ENCODE measurements around the gene HERC2. TPM values are rescaled to one million over a fixed set of nuclear protein-coding genes. Genes with fewer than 3 reads are reported as not detected.
A peak's percentile ranks its signal among the peaks of the same experiment; 100 is the strongest.

The HERC2 gene
- total RNA-seq, 1 experiment from 2014 or later = 69.2 TPM

- no peak overlapping the region for H3T11ph ChIP-seq (ENCODE audit: low read length)
- H3K79me1 ChIP-seq (ENCODE audit: insufficient read depth, low read depth, low read length, poor library complexity, severe bottlenecking) = no peaks in the 10 kb centered on the region
- H2AK5ac ChIP-seq (ENCODE audit: insufficient read length, low read length) = no peak overlapping the region
- H3K27me3 Mint-ChIP-seq (ENCODE audit: low read depth) = no peaks in the 10 kb centered on the region
- H3K79me2 ChIP-seq (ENCODE audit: insufficient read depth, low read length) = no peaks in the 10 kb centered on the region
- peaks cover 8 to 13% of the 10 kb centered on the region in 2 experiments for H3K4me1 Mint-ChIP-seq
- H3K9me3 Mint-ChIP-seq = no peaks in the 10 kb centered on the region; a peak in 1 of 5 replicates
- H3K9ac ChIP-seq (ENCODE audit: extremely low read depth, insufficient read length, low read length) = no peak overlapping the region
- no peaks in the 10 kb centered on the region for H3K23me2 ChIP-seq (ENCODE audit: insufficient read length, low read depth, low read length, poor library complexity, severe bottlenecking)
- no peak for TF ChIP-seq CTCF (conservative IDR thresholded peaks at IDR 0.05)
- no peak overlapping the region for H2AFZ ChIP-seq (ENCODE audit: low read length)
- no peak overlapping the region for H4K91ac ChIP-seq (ENCODE audit: insufficient read length, low read depth, low read length)
- no peaks in the 10 kb centered on the region for H3K4me1 ChIP-seq (ENCODE audit: insufficient read depth, low read length)
- H2BK5ac ChIP-seq (ENCODE audit: insufficient read length, low read length) = no peak overlapping the region
- H3K27me3 ChIP-seq (ENCODE audit: insufficient read depth, low read length) = no peaks in the 10 kb centered on the region
- H2BK20ac ChIP-seq (ENCODE audit: low read depth, low read length, poor library complexity, severe bottlenecking) = no peak overlapping the region
- no peak overlapping the region for H3K18ac ChIP-seq (ENCODE audit: insufficient read length, low read depth, low read length)
- no CpG with 5 or more reads among the region's 3 CpGs for WGBS (ENCODE audit: extremely low coverage, insufficient read length, low lambda C conversion rate)
- no peaks in the 10 kb centered on the region for H3K9me3 ChIP-seq (ENCODE audit: control insufficient read depth, low read depth, low read length)
- H4K8ac ChIP-seq (replicated peaks; ENCODE audit: insufficient read length, low read depth, low read length) = no peak overlapping the region
- no peak overlapping the region for H2BK15ac ChIP-seq (ENCODE audit: low read depth, low read length)
- no peak for DNase-seq
- H3K14ac ChIP-seq (ENCODE audit: insufficient read depth, low read length) = no peak overlapping the region
- H3K4me3 Mint-ChIP-seq = no peak overlapping the region
- H4K5ac ChIP-seq (ENCODE audit: insufficient read length, low read depth, low read length) = no peak overlapping the region
- H3K36me3 Mint-ChIP-seq (ENCODE audit: insufficient read depth in 1 of 3, low read depth in 3 of 3) = peaks cover 66 to 75% (median 72%) of the 10 kb centered on the region in 3 experiments
- H3K27ac Mint-ChIP-seq = peak overlapping the region in 1 of 3 experiments; percentile 60; a peak in 2 of 7 replicates
- H3K56ac ChIP-seq (ENCODE audit: insufficient read length, low read depth, low read length) = no peak overlapping the region
- H3K23ac ChIP-seq (ENCODE audit: insufficient read length, low read depth, low read length) = no peak overlapping the region
- no peak overlapping the region for H3K4ac ChIP-seq (ENCODE audit: low read depth, low read length)
- H4K20me1 ChIP-seq (ENCODE audit: control insufficient read depth, insufficient read depth, insufficient read length) = no peaks in the 10 kb centered on the region
- H3K27ac ChIP-seq (ENCODE audit: insufficient read length, low read depth, low read length) = no peak overlapping the region
- H2BK120ac ChIP-seq (ENCODE audit: low read depth, low read length, poor library complexity, severe bottlenecking) = no peak overlapping the region
- no peak overlapping the region for H2BK12ac ChIP-seq (ENCODE audit: insufficient read length, low read depth, low read length)
- H3K4me2 ChIP-seq (ENCODE audit: insufficient read depth, insufficient read length, low read length) = no peak overlapping the region
Observed at GRCh38 chr15:28167042-28167441, 154.9 kb downstream of the HERC2 start.

Measured in H9 (cell line).